Measurements from ENCODE around the gene AMH. TPM values are rescaled to one million over a fixed set of nuclear protein-coding genes. Genes with fewer than 3 reads are reported as not detected.

AMH gene
- total RNA-seq, 1 experiment from 2014 or later, result 1.9 TPM

- H3K9me3 ChIP-seq (ENCODE audit: low read length), result no peaks in the 10 kb centered on the region
- H3K4me2 ChIP-seq (ENCODE audit: low read depth, low read length, poor library complexity, severe bottlenecking), result no peak overlapping the region
- no peak overlapping the region for H3K27ac ChIP-seq (ENCODE audit: low read length)
- H2AFZ ChIP-seq (ENCODE audit: low read length), result no peak overlapping the region
- DNase-seq, result no peak
- H3K4me1 ChIP-seq (ENCODE audit: low read length), result peaks cover 24% of the 10 kb centered on the region
- no peaks in the 10 kb centered on the region for H4K20me1 ChIP-seq (ENCODE audit: insufficient read depth, low read depth, low read length)
- peaks cover 5% of the 10 kb centered on the region; the same call in 1 of the 2 replicates for H3K36me3 ChIP-seq (ENCODE audit: insufficient read depth, low read length)
- no peaks in the 10 kb centered on the region for H3K9me2 ChIP-seq (replicated peaks; ENCODE audit: insufficient read depth, low read length)
- H3K4me3 ChIP-seq (ENCODE audit: low read length), result no peak overlapping the region
- H3K27me3 ChIP-seq (ENCODE audit: low read length), result no peaks in the 10 kb centered on the region
- H3K79me2 ChIP-seq (ENCODE audit: low read length), result no peaks in the 10 kb centered on the region
- H3K9ac ChIP-seq (ENCODE audit: low read length), result no peak overlapping the region
These were observed 23.6 kb upstream of the AMH start for GRCh38 chr19:2225415-2226050.

- DNase-seq, result no peak
- peaks cover 5% of the 10 kb centered on the region; the same call in 1 of the 2 replicates for H3K36me3 ChIP-seq (ENCODE audit: insufficient read depth, low read length)
These were observed 22.9 kb upstream of the AMH start for GRCh38 chr19:2226051-2226839.

GRCh38 chr19:2226840-2227360 is 22.2 kb upstream of the AMH start:
- no peak for DNase-seq
- no peaks in the 10 kb centered on the region for H3K9me2 ChIP-seq (replicated peaks; ENCODE audit: insufficient read depth, low read length)
- peaks cover 5% of the 10 kb centered on the region; the same call in 1 of the 2 replicates for H3K36me3 ChIP-seq (ENCODE audit: insufficient read depth, low read length)
- no peak overlapping the region for H3K4me2 ChIP-seq (ENCODE audit: low read depth, low read length, poor library complexity, severe bottlenecking)
- H3K27ac ChIP-seq (ENCODE audit: low read length), result no peak overlapping the region
- H4K20me1 ChIP-seq (ENCODE audit: insufficient read depth, low read depth, low read length), result no peaks in the 10 kb centered on the region
- H3K9me3 ChIP-seq (ENCODE audit: low read length), result no peaks in the 10 kb centered on the region
- H2AFZ ChIP-seq (ENCODE audit: low read length), result no peak overlapping the region
- no peak overlapping the region for H3K9ac ChIP-seq (ENCODE audit: low read length)
- no peaks in the 10 kb centered on the region for H3K27me3 ChIP-seq (ENCODE audit: low read length)
- H3K79me2 ChIP-seq (ENCODE audit: low read length), result no peaks in the 10 kb centered on the region
- H3K4me1 ChIP-seq (ENCODE audit: low read length), result peaks cover 22% of the 10 kb centered on the region
- H3K4me3 ChIP-seq (ENCODE audit: low read length), result no peak overlapping the region

More at GRCh38 chr19:2226051-2226839, 22.9 kb upstream of the AMH start:
- Histone ChIP-seq H4K20me1 (ENCODE audit: insufficient read depth, low read depth, low read length) (no peaks in the 10 kb centered on the region), H3K9ac (ENCODE audit: low read length) (no peak overlapping the region), H2AFZ (ENCODE audit: low read length) (no peak overlapping the region), H3K9me3 (ENCODE audit: low read length) (no peaks in the 10 kb centered on the region), H3K9me2 (replicated peaks; ENCODE audit: insufficient read depth, low read length) (no peaks in the 10 kb centered on the region), H3K4me2 (ENCODE audit: low read depth, low read length, poor library complexity, severe bottlenecking) (no peak overlapping the region), H3K4me3 (ENCODE audit: low read length) (no peak overlapping the region), H3K27me3 (ENCODE audit: low read length) (no peaks in the 10 kb centered on the region), H3K27ac (ENCODE audit: low read length) (no peak overlapping the region), H3K4me1 (ENCODE audit: low read length) (peaks cover 24% of the 10 kb centered on the region), H3K79me2 (ENCODE audit: low read length) (no peaks in the 10 kb centered on the region)

- Histone ChIP-seq H4K20me1 (ENCODE audit: insufficient read depth, low read depth, low read length) (0 out of 2 replicates have a peak, but pooled peaks cover 2% of the 10 kb centered on the region), H3K79me2 (ENCODE audit: low read length) (no peaks in the 10 kb centered on the region), H3K27me3 (ENCODE audit: low read length) (no peaks in the 10 kb centered on the region), H2AFZ (ENCODE audit: low read length) (no peak overlapping the region), H3K4me3 (ENCODE audit: low read length) (no peak overlapping the region), H3K9ac (ENCODE audit: low read length) (no peak overlapping the region), H3K27ac (ENCODE audit: low read length) (no peak overlapping the region), H3K9me3 (ENCODE audit: low read length) (no peaks in the 10 kb centered on the region), H3K4me2 (ENCODE audit: low read depth, low read length, poor library complexity, severe bottlenecking) (no peak overlapping the region), H3K4me1 (ENCODE audit: low read length) (peaks cover 16% of the 10 kb centered on the region), H3K9me2 (replicated peaks; ENCODE audit: insufficient read depth, low read length) (no peaks in the 10 kb centered on the region), H3K36me3 (ENCODE audit: insufficient read depth, low read length) (peaks cover 5% of the 10 kb centered on the region; the same call in 1 of the 2 replicates)
- no peak for DNase-seq
These were observed 21.5 kb upstream of the AMH start for GRCh38 chr19:2227415-2228156.

- Histone ChIP-seq H3K9me3 (ENCODE audit: low read length) (no peaks in the 10 kb centered on the region), H3K4me2 (ENCODE audit: low read depth, low read length, poor library complexity, severe bottlenecking) (no peak overlapping the region), H3K4me1 (ENCODE audit: low read length) (peaks cover 8% of the 10 kb centered on the region), H3K9me2 (replicated peaks; ENCODE audit: insufficient read depth, low read length) (no peaks in the 10 kb centered on the region), H4K20me1 (ENCODE audit: insufficient read depth, low read depth, low read length) (0 out of 2 replicates have a peak, but pooled peaks cover 3% of the 10 kb centered on the region), H3K4me3 (ENCODE audit: low read length) (no peak overlapping the region), H3K27me3 (ENCODE audit: low read length) (no peaks in the 10 kb centered on the region), H3K36me3 (ENCODE audit: insufficient read depth, low read length) (peaks cover 5% of the 10 kb centered on the region; the same call in 1 of the 2 replicates), H3K27ac (ENCODE audit: low read length) (no peak overlapping the region), H3K9ac (ENCODE audit: low read length) (no peak overlapping the region), H3K79me2 (ENCODE audit: low read length) (peaks cover 5% of the 10 kb centered on the region; the same call in 1 of the 2 replicates), H2AFZ (ENCODE audit: low read length) (no peak overlapping the region)
- no peak for DNase-seq
These were observed 20.7 kb upstream of the AMH start for GRCh38 chr19:2228157-2229030.

- no peak overlapping the region for H3K4me3 ChIP-seq (ENCODE audit: low read length)
- H3K9ac ChIP-seq (ENCODE audit: low read length), result no peak overlapping the region
- no peaks in the 10 kb centered on the region for H3K9me3 ChIP-seq (ENCODE audit: low read length)
- no peaks in the 10 kb centered on the region for H3K9me2 ChIP-seq (replicated peaks; ENCODE audit: insufficient read depth, low read length)
- 0 out of 2 replicates have a peak, but pooled peaks cover 3% of the 10 kb centered on the region for H4K20me1 ChIP-seq (ENCODE audit: insufficient read depth, low read depth, low read length)
- H3K36me3 ChIP-seq (ENCODE audit: insufficient read depth, low read length), result peaks cover 8% of the 10 kb centered on the region; the same call in 1 of the 2 replicates
- peaks cover 11% of the 10 kb centered on the region for H3K79me2 ChIP-seq (ENCODE audit: low read length)
- H3K27ac ChIP-seq (ENCODE audit: low read length), result no peak overlapping the region
- no peak overlapping the region for H3K4me2 ChIP-seq (ENCODE audit: low read depth, low read length, poor library complexity, severe bottlenecking)
- H2AFZ ChIP-seq (ENCODE audit: low read length), result no peak overlapping the region
- no peak for DNase-seq
- peaks cover 5% of the 10 kb centered on the region; the same call in 1 of the 2 replicates for H3K4me1 ChIP-seq (ENCODE audit: low read length)
- no peaks in the 10 kb centered on the region for H3K27me3 ChIP-seq (ENCODE audit: low read length)
These were observed 19.8 kb upstream of the AMH start for GRCh38 chr19:2229103-2230032.
